NT2/D1 (cell line): ENCODE measurements around the gene GTPBP3.

Experiments
- SUZ12 ChIP-seq: IDR thresholded peaks from 2 replicates; pipeline ENCODE4 v1.6.1; 2011; ENCODE audit not compliant: insufficient read length, insufficient read depth; ENCODE audit errors: extremely low read depth
- YY1 ChIP-seq: IDR thresholded peaks from 2 replicates; pipeline ENCODE4 v1.6.1; 2011; ENCODE audit not compliant: insufficient read length, insufficient read depth
- ZNF274 ChIP-seq: IDR thresholded peaks from 2 replicates; pipeline ENCODE4 v1.6.1; 2011; ENCODE audit warnings: mild to moderate bottlenecking, low read depth, low read length

GRCh38 chr19:17303940-17304267, 33.4 kb upstream of the GTPBP3 start:
- TF ChIP-seq YY1, result no peak
- TF ChIP-seq ZNF274, result no peak
- TF ChIP-seq SUZ12, result no peak
